Prostate gland (tissue), 2 donors: ENCODE data around the gene TPST1.

Experiments
- POLR2AphosphoS5 ChIP-seq: sonication (generic); formaldehyde crosslinking; IDR thresholded peaks from one replicate; pipeline ENCODE4 v1.6.1; 2017; ENCODE audit warnings: antibody characterized with exemption
- TF ChIP-seq, protein P1 (sequence below), 4 experiments: fragments of 200-600 bp in 2 of 4; fragments of 450-650 bp in 2 of 4; sonication (generic) in 2 of 4; IDR thresholded peaks; 1 replicate in 3 of 4; 2 replicates in 1 of 4; pipeline ENCODE4 v1.5.1; 2016 to 2019; ENCODE audit warnings: antibody characterized with exemption in 4 of 4, mild to moderate bottlenecking in 2 of 4, moderate library complexity in 2 of 4

DNA sequence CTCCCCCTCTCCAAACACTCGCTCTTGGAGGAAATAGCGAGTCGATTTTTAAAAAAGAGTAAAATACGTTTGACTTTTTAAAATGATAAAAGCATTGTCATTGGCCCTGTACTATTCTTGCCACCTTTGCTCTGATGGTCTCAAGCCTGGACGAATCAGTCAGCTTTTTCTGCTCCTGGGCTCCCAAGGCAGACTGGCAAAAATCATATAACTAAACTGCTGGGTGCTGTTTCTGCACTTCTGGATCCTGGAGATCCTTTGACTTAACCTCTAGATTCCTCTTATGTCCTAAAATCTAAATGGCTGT, 1.8 kb downstream of the TPST1 start:
- TF ChIP-seq, protein P1, sequence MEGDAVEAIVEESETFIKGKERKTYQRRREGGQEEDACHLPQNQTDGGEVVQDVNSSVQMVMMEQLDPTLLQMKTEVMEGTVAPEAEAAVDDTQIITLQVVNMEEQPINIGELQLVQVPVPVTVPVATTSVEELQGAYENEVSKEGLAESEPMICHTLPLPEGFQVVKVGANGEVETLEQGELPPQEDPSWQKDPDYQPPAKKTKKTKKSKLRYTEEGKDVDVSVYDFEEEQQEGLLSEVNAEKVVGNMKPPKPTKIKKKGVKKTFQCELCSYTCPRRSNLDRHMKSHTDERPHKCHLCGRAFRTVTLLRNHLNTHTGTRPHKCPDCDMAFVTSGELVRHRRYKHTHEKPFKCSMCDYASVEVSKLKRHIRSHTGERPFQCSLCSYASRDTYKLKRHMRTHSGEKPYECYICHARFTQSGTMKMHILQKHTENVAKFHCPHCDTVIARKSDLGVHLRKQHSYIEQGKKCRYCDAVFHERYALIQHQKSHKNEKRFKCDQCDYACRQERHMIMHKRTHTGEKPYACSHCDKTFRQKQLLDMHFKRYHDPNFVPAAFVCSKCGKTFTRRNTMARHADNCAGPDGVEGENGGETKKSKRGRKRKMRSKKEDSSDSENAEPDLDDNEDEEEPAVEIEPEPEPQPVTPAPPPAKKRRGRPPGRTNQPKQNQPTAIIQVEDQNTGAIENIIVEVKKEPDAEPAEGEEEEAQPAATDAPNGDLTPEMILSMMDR (IDR thresholded peaks at IDR 0.05) = no peak
- TF ChIP-seq POLR2AphosphoS5 = no peak
